Ectodermal cell (in vitro differentiated cells): ENCODE data around the gene PRMT1.

ENCODE experiments used
- H3K27ac ChIP-seq: 2 replicates; pipeline ENCODE4 v1.7.0; 2013; ENCODE audit warnings: mild to moderate bottlenecking, low read depth, low read length; ENCODE audit not compliant: insufficient read depth, poor library complexity, severe bottlenecking
- H3K27me3 ChIP-seq: 2 replicates; pipeline ENCODE4 v1.7.0; 2013; ENCODE audit warnings: mild to moderate bottlenecking, low read length; ENCODE audit not compliant: insufficient read depth, control insufficient read depth, poor library complexity, severe bottlenecking
- H3K36me3 ChIP-seq: one replicate; pipeline ENCODE4 v1.7.0; 2013; ENCODE audit warnings: low read length; ENCODE audit not compliant: control insufficient read depth, insufficient read depth
- H3K4me1 ChIP-seq: one replicate; pipeline ENCODE4 v1.7.0; 2013; ENCODE audit warnings: low read length; ENCODE audit not compliant: control insufficient read depth, insufficient read depth
- H3K4me3 ChIP-seq: 2 replicates; pipeline ENCODE4 v1.7.0; 2013; ENCODE audit warnings: low read depth, low read length, control low read depth; ENCODE audit not compliant: insufficient read depth
- H3K9me3 ChIP-seq: 2 replicates; pipeline ENCODE4 v1.7.0; 2013; ENCODE audit warnings: mild to moderate bottlenecking, low read length, moderate library complexity; ENCODE audit not compliant: control insufficient read depth
- WGBS, 2 experiments: methylation state at CpG; one replicate each; pipeline ENCODE4 v1.1.7; 2013; ENCODE audit warnings: missing lambda C conversion rate in 2 of 2; 5-methylcytosine and 5-hydroxymethylcytosine counted together

Gene PRMT1

GRCh38 chr19:49651820-49652550 is 25.1 kb upstream of the PRMT1 start:
- WGBS, 2 experiments: 96% methylated on average over 110 of the region's 110 CpGs
- Histone ChIP-seq H3K9me3 (no peaks in the 10 kb centered on the region), H3K27me3 (no peaks in the 10 kb centered on the region), H3K4me1 (no peaks in the 10 kb centered on the region), H3K4me3 (no peak overlapping the region), H3K27ac (no peak overlapping the region), H3K36me3 (peaks cover 47% of the 10 kb centered on the region)

- Histone ChIP-seq H3K4me3 (no peak overlapping the region), H3K9me3 (no peaks in the 10 kb centered on the region), H3K27ac (no peak overlapping the region), H3K27me3 (no peaks in the 10 kb centered on the region), H3K4me1 (no peaks in the 10 kb centered on the region), H3K36me3 (peaks cover 40% of the 10 kb centered on the region)
- 96% methylated on average over 58 of the region's 58 CpGs for WGBS, 2 experiments
These were observed 24.3 kb upstream of the PRMT1 start for GRCh38 chr19:49652551-49653465.

GRCh38 chr19:49653466-49653806 is 23.6 kb upstream of the PRMT1 start:
- no peak overlapping the region for H3K27ac ChIP-seq
- no peak overlapping the region for H3K4me3 ChIP-seq
- peaks cover 45% of the 10 kb centered on the region for H3K36me3 ChIP-seq
- H3K27me3 ChIP-seq: no peaks in the 10 kb centered on the region
- no peaks in the 10 kb centered on the region for H3K9me3 ChIP-seq
- no peaks in the 10 kb centered on the region for H3K4me1 ChIP-seq
- WGBS, 2 experiments: 94 to 96% methylated on average over 13 of the region's 13 CpGs

GRCh38 chr19:49654581-49654980 is 22.5 kb upstream of the PRMT1 start:
- Histone ChIP-seq H3K27ac (no peak overlapping the region), H3K27me3 (no peaks in the 10 kb centered on the region), H3K9me3 (no peaks in the 10 kb centered on the region), H3K4me1 (no peaks in the 10 kb centered on the region), H3K36me3 (peaks cover 56% of the 10 kb centered on the region), H3K4me3 (no peak overlapping the region)
- 95 to 97% methylated on average over 10 of the region's 10 CpGs for WGBS, 2 experiments

- Histone ChIP-seq H3K36me3 (peaks cover 62% of the 10 kb centered on the region), H3K27me3 (no peaks in the 10 kb centered on the region), H3K27ac (no peak overlapping the region), H3K4me3 (no peak overlapping the region), H3K9me3 (no peaks in the 10 kb centered on the region), H3K4me1 (no peaks in the 10 kb centered on the region)
- 93% methylated on average over 23 of the region's 23 CpGs for WGBS, 2 experiments
These were observed 21.3 kb upstream of the PRMT1 start for GRCh38 chr19:49655570-49656455.

GRCh38 chr19:49656456-49657109 is 20.5 kb upstream of the PRMT1 start:
- Histone ChIP-seq H3K4me1 (no peaks in the 10 kb centered on the region), H3K36me3 (peaks cover 62% of the 10 kb centered on the region), H3K27me3 (no peaks in the 10 kb centered on the region), H3K4me3 (no peak overlapping the region), H3K9me3 (no peaks in the 10 kb centered on the region), H3K27ac (no peak overlapping the region)
- WGBS, 2 experiments: 83 to 84% methylated on average over 17 of the region's 17 CpGs

- Histone ChIP-seq H3K4me1 (no peaks in the 10 kb centered on the region), H3K36me3 (peaks cover 64% of the 10 kb centered on the region), H3K27ac (no peak overlapping the region), H3K9me3 (no peaks in the 10 kb centered on the region), H3K4me3 (no peak overlapping the region), H3K27me3 (no peaks in the 10 kb centered on the region)
- WGBS, 2 experiments: 93 to 95% methylated on average over 22 of the region's 22 CpGs
These were observed 19.5 kb upstream of the PRMT1 start for GRCh38 chr19:49657493-49658138.

GRCh38 chr19:49658139-49658517 is 18.9 kb upstream of the PRMT1 start:
- Histone ChIP-seq H3K4me3 (no peak overlapping the region), H3K27me3 (no peaks in the 10 kb centered on the region), H3K36me3 (peaks cover 62% of the 10 kb centered on the region), H3K27ac (no peak overlapping the region), H3K9me3 (no peaks in the 10 kb centered on the region), H3K4me1 (no peaks in the 10 kb centered on the region)
- WGBS, 2 experiments: 90 to 92% methylated on average over 15 of the region's 15 CpGs

GRCh38 chr19:49658566-49659442 is 18.3 kb upstream of the PRMT1 start:
- Histone ChIP-seq H3K4me3 (no peak overlapping the region), H3K36me3 (peaks cover 55% of the 10 kb centered on the region)

More at GRCh38 chr19:49658566-49659442, 18.3 kb upstream of the PRMT1 start:
- WGBS, 2 experiments: 96 to 97% methylated on average over 12 of the region's 12 CpGs
- H3K27me3 ChIP-seq: no peaks in the 10 kb centered on the region
- H3K4me1 ChIP-seq: no peaks in the 10 kb centered on the region
- H3K27ac ChIP-seq: no peak overlapping the region
- no peaks in the 10 kb centered on the region for H3K9me3 ChIP-seq
